SH-SY5Y (cell line): Measurements from ENCODE around the gene MAPK10.

Source experiments
- GATA2 ChIP-seq: IDR thresholded peaks from 2 replicates; pipeline ENCODE4 v1.6.1; 2011; ENCODE audit warnings: mild to moderate bottlenecking, low read depth, low read length
- GATA3 ChIP-seq: IDR thresholded peaks from 2 replicates; pipeline ENCODE4 v1.6.1; 2011; ENCODE audit warnings: low read depth, mild to moderate bottlenecking, low read length, moderate library complexity

GRCh38 chr4:86004030-86004429, 355.8 kb downstream of the MAPK10 start:
- TF ChIP-seq GATA2 (peak; percentile 66; the same call in 1 of the 2 replicates), GATA3 (peak; percentile 72)
